Measurements from ENCODE around the gene MRPS35.

DNA sequence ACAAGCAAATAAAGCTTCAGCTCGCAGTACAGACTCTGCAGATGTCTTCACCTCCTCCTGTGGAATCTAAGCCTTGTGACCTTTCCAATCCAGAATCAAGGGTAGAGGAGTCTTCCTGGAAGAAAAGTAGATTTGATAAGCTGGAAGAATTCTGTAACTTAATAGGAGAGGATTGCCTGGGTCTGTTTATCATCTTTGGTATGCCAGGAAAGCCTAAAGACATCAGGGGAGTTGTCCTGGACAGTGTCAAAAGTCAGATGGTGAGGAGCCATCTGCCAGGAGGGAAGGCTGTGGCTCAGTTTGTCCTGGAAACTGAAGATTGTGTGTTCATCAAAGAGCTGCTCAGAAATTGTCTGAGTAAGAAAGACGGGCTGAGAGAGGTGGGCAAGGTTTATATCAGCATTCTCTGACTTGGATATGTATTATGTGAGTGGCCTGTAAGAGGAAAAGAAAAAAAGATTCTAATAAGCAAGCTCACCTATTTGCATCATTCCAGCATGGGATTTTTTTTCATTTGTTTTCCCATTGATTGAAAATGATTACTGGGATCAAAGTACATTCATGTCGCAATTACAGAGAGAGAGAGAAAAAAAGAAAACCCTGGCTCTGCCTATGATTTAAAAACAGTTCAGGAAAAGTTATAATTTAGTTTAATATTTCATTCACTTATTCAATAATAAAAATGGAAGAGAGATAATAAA is 13.6 kb upstream of the MRPS35 start:
- TF ChIP-seq FOXP2 (optimal IDR thresholded peaks at IDR 0.05; ENCODE audit: control extremely low read depth, extremely low read length, insufficient read depth) (no peak), EZH2 (IDR thresholded peaks at IDR 0.05) (no peak), POLR2AphosphoS5 (IDR thresholded peaks at IDR 0.05; ENCODE audit: borderline replicate concordance, low read depth, low read length) (no peak)
